Upper lobe of right lung (tissue), 1 donor: ENCODE measurements around the gene MRPL27. TPM values are rescaled to one million over a fixed set of nuclear protein-coding genes. Genes with fewer than 3 reads are reported as not detected.

ENCODE experiments used
- ATAC-seq: fragments of 200-7000 bp; cut with Tn5 transposase; one replicate; pipeline ENCODE4 v1.9.1; 2020; ENCODE audit warnings: mild to moderate bottlenecking, moderate library complexity
- DNase-seq: peaks from one replicate; pipeline ENCODE4 v3.0.0-alpha.2; 2020
- H3K27ac ChIP-seq: fragments of 200-600 bp; one replicate; pipeline ENCODE4 v1.8.0; 2022
- H3K27me3 ChIP-seq: fragments of 200-600 bp; one replicate; pipeline ENCODE4 v1.8.0; 2022; ENCODE audit warnings: mild to moderate bottlenecking
- H3K36me3 ChIP-seq: fragments of 200-600 bp; one replicate; pipeline ENCODE4 v1.8.0; 2022
- H3K4me1 ChIP-seq: fragments of 200-600 bp; one replicate; pipeline ENCODE4 v1.8.0; 2022
- H3K4me3 ChIP-seq: fragments of 200-600 bp; one replicate; pipeline ENCODE4 v1.8.0; 2022; ENCODE audit warnings: mild to moderate bottlenecking
- H3K9me3 ChIP-seq: fragments of 200-600 bp; one replicate; pipeline ENCODE4 v1.8.0; 2022
- intact Hi-C: fragments of 100-400 bp; cut with DNase I; formaldehyde crosslinking; loops from one replicate; pipeline ENCODE4 v1.11.0; 2022
- total RNA-seq: library from RNA; stranded (reverse); fragmentation: NEBNext Ultra II Directional; extraction: Animal tissue kit (Norgen Biotek cat#: 25700); gene quantifications from one replicate; pipeline ENCODE4 v1.2.1, GENCODE V29; 2021
- TF ChIP-seq, protein P1 (sequence below): fragments of 200-600 bp; IDR thresholded peaks from one replicate; pipeline ENCODE4 v1.8.0; 2022; ENCODE audit warnings: antibody characterized with exemption
- donor health status: DM: no; HTN: yes; CAD: no; lungs with severe emphysema.

The MRPL27 gene
- total RNA-seq, 1 donor from 2014 or later: 47.1 TPM

- TF ChIP-seq, protein P1, sequence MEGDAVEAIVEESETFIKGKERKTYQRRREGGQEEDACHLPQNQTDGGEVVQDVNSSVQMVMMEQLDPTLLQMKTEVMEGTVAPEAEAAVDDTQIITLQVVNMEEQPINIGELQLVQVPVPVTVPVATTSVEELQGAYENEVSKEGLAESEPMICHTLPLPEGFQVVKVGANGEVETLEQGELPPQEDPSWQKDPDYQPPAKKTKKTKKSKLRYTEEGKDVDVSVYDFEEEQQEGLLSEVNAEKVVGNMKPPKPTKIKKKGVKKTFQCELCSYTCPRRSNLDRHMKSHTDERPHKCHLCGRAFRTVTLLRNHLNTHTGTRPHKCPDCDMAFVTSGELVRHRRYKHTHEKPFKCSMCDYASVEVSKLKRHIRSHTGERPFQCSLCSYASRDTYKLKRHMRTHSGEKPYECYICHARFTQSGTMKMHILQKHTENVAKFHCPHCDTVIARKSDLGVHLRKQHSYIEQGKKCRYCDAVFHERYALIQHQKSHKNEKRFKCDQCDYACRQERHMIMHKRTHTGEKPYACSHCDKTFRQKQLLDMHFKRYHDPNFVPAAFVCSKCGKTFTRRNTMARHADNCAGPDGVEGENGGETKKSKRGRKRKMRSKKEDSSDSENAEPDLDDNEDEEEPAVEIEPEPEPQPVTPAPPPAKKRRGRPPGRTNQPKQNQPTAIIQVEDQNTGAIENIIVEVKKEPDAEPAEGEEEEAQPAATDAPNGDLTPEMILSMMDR: no peak
- H3K27me3 ChIP-seq: no peaks in the 10 kb centered on the region
- peaks cover 58% of the 10 kb centered on the region for H3K36me3 ChIP-seq
- ATAC-seq (no peak), DNase-seq (no peak)
- intact Hi-C loops: no loop called here
- H3K4me1 ChIP-seq: no peaks in the 10 kb centered on the region
- H3K27ac ChIP-seq: no peak overlapping the region
- no peak overlapping the region for H3K4me3 ChIP-seq
- H3K9me3 ChIP-seq: no peaks in the 10 kb centered on the region
Measured at GRCh38 chr17:50381260-50381815, 8.4 kb upstream of the MRPL27 start.

- H3K4me1 ChIP-seq: no peaks in the 10 kb centered on the region
- no peaks in the 10 kb centered on the region for H3K27me3 ChIP-seq
- intact Hi-C loops: no loop called here
- no peak overlapping the region for H3K4me3 ChIP-seq
- peaks cover 50% of the 10 kb centered on the region for H3K36me3 ChIP-seq
- no peak for DNase-seq
- no peak for ATAC-seq
- no peaks in the 10 kb centered on the region for H3K9me3 ChIP-seq
- no peak overlapping the region for H3K27ac ChIP-seq
- TF ChIP-seq, protein P1: no peak
Measured at GRCh38 chr17:50380369-50381259, 7.6 kb upstream of the MRPL27 start.

- DNase-seq (no peak), ATAC-seq (no peak)
- Histone ChIP-seq H3K9me3 (no peaks in the 10 kb centered on the region), H3K27ac (no peak overlapping the region), H3K4me3 (no peak overlapping the region), H3K36me3 (peaks cover 40% of the 10 kb centered on the region), H3K4me1 (no peaks in the 10 kb centered on the region), H3K27me3 (no peaks in the 10 kb centered on the region)
- TF ChIP-seq, protein P1: no peak
- intact Hi-C loops: no loop called here
Measured at GRCh38 chr17:50379351-50380132, 6.6 kb upstream of the MRPL27 start.

DNA sequence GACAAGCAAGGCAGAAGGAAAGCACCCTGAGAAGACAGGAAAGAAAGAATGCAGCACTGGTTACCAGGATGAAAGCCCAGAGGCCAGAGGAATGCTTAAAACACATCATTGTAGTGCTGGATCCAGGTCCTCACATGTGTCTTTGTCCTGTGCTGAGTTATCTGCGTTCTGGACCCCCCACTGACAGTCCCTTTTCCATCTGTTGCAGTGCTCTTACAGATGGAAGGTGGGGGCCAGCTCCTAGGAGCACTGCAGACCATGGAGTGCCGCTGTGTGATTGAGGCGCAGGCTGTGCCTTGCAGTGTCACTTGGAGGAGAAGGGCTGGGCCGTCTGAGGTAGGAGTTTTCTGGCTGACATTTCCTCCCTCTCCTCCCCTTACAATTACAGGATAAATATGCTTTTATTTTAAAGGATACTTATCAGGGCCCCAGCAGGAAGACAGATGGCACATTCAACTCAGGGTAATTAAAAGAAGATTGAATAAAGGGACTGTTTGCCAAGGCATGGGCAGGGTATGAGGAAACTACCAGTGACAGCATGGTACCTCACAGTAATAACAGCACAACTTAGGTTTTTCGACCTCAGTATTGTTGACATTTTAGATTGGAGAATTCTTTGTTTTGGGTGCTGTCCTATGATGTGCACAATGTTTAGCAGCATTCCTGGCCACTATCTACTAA, 3.0 kb upstream of the MRPL27 start:
- DNase-seq (no peak), ATAC-seq (no peak)
- TF ChIP-seq, protein P1: no peak
- H3K27ac ChIP-seq: no peak overlapping the region
- H3K27me3 ChIP-seq: no peaks in the 10 kb centered on the region
- H3K4me1 ChIP-seq: peaks cover 9% of the 10 kb centered on the region
- peaks cover 4% of the 10 kb centered on the region for H3K36me3 ChIP-seq
- intact Hi-C loops: no loop called here
- no peak overlapping the region for H3K4me3 ChIP-seq
- no peaks in the 10 kb centered on the region for H3K9me3 ChIP-seq

GRCh38 chr17:50373705-50374104, 721 bp upstream of the MRPL27 start:
- Histone ChIP-seq H3K4me3 (no peak overlapping the region), H3K27me3 (no peaks in the 10 kb centered on the region), H3K4me1 (peaks cover 9% of the 10 kb centered on the region), H3K27ac (no peak overlapping the region), H3K9me3 (no peaks in the 10 kb centered on the region), H3K36me3 (peaks cover 20% of the 10 kb centered on the region)
- intact Hi-C loops: no loop called here
- no peak for DNase-seq
- ATAC-seq: no peak
- TF ChIP-seq, protein P1: no peak
